Endothelial cell of umbilical vein (primary cell): Measurements from ENCODE around the gene PRKCB.

Experiments used
- MYC ChIP-seq: IDR thresholded peaks from one replicate; pipeline ENCODE4 v1.6.1; 2011; ENCODE audit warnings: mild to moderate bottlenecking, low read depth, low read length
- TF ChIP-seq, protein P1 (sequence below), 2 donors: IDR thresholded peaks; 1 replicate in 1 of 2; 2 replicates in 1 of 2; pipeline ENCODE4 v1.5.1; 2011; ENCODE audit warnings: low read length in 2 of 2, mild to moderate bottlenecking in 2 of 2, moderate library complexity in 2 of 2, control low read depth in 1 of 2, inconsistent platforms in 1 of 2, low read depth in 1 of 2; ENCODE audit not compliant: insufficient read depth in 1 of 2; ENCODE audit errors: extremely low read depth in 1 of 2

DNA sequence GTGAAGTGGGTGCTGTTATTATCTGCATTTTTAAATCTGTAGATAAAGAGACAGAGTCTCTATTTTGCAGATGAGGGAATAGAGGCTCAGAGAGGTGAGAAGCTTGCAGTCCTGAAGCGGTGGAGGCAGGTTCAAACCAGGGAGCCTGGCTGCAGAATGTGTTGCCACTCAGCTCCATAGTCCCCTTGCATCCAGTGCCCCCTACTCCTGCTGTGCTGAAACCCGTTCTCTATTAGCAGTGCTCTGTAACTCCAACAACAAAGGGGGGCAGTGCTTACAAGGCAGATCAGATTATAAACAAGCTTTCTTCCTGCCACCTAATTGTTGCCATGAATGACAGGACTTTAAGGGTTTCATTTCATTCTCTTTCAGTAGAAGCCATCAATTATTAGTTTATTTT lies 302.2 kb downstream of the PRKCB start:
- TF ChIP-seq MYC: no peak
- TF ChIP-seq, protein P1, sequence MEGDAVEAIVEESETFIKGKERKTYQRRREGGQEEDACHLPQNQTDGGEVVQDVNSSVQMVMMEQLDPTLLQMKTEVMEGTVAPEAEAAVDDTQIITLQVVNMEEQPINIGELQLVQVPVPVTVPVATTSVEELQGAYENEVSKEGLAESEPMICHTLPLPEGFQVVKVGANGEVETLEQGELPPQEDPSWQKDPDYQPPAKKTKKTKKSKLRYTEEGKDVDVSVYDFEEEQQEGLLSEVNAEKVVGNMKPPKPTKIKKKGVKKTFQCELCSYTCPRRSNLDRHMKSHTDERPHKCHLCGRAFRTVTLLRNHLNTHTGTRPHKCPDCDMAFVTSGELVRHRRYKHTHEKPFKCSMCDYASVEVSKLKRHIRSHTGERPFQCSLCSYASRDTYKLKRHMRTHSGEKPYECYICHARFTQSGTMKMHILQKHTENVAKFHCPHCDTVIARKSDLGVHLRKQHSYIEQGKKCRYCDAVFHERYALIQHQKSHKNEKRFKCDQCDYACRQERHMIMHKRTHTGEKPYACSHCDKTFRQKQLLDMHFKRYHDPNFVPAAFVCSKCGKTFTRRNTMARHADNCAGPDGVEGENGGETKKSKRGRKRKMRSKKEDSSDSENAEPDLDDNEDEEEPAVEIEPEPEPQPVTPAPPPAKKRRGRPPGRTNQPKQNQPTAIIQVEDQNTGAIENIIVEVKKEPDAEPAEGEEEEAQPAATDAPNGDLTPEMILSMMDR (IDR thresholded peaks at IDR 0.05; ENCODE audit: extremely low read depth in 1 of 2, insufficient read depth in 1 of 2, low read depth in 1 of 2, low read length in 2 of 2): no peak
